ENCODE results near the gene UBE2O. TPM values are rescaled to one million over a fixed set of nuclear protein-coding genes. Genes with fewer than 3 reads are reported as not detected.

UBE2O gene
- polyA plus RNA-seq, 1 of the 3 experiments (the other 2 are of a cell fraction), result 25.4 TPM

DNA sequence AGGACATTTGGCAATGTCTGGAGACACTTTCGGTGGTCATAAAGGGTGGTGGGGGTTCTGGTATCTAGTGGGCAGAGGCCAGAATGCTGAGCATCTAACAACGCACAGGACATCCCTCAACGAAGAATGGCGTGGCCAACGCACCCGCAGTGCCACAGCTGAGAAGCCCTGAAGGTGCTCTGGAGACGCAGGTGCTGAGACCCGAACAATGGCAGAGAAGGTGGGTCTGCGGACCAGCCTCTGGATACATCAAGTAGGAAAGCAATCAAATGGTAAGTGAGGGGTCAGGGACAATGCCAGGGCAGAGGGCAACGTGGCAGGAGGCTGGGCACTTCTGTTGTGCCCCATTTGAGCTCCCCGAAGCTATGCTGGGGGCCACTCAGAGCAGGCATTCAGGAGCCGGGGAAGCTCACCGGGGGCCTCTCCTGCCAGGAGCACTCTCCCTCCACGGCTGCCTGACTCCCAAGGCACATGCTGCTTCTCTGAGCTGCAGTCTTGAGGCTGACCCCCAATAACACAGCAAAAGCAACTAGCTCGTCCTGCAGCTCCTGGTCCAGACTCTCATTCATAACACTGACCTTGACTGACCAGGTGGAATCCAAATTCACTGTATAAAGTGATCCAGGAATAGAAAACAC, 42.5 kb downstream of the UBE2O start:
- Histone ChIP-seq H3K27me3 (ENCODE audit: insufficient read depth) (no peaks in the 10 kb centered on the region), H3K36me3 (replicated peaks in 1 of 2; ENCODE audit: control insufficient read depth in 1 of 2, insufficient read depth in 2 of 2, low read length in 1 of 2) (peaks cover 0 to 4% of the 10 kb centered on the region in 2 experiments), H3K4me2 (no peak overlapping the region), H3K79me2 (ENCODE audit: insufficient read depth) (peaks cover 32% of the 10 kb centered on the region; the same call in 1 of the 2 replicates), H3K4me1 (ENCODE audit: control insufficient read depth in 1 of 2, insufficient read depth in 2 of 2, low read depth in 1 of 2, low read length in 1 of 2) (peaks cover 0 to 28% of the 10 kb centered on the region in 2 experiments; a peak in 2 of 4 replicates), H2AFZ (ENCODE audit: low read depth) (no peak overlapping the region), H3K4me3 (ENCODE audit: low read depth in 2 of 2, low read length in 1 of 2) (no peak overlapping the region), H4K20me1 (ENCODE audit: insufficient read depth) (peaks cover 71% of the 10 kb centered on the region), H3K9me2 (no peaks in the 10 kb centered on the region), H3K9me3 (no peaks in the 10 kb centered on the region), H3K27ac (ENCODE audit: low read depth in 2 of 2, low read length in 1 of 2) (no peak overlapping the region), H3F3A (replicated peaks; ENCODE audit: insufficient read depth) (no peaks in the 10 kb centered on the region), H3K9ac (no peak overlapping the region)
- 99% methylated on average over 15 of the region's 15 CpGs for WGBS (ENCODE audit: low lambda C conversion rate)
- POLR2A ChIA-PET, result interaction anchor here (1.0 to 1.2 kb wide), 2 partner anchors 42 to 133 kb away, joined by 3 to 4 read pairs; no protein-coding TSS in a partner anchor
- TF ChIP-seq JUND (IDR thresholded peaks at IDR 0.05) (no peak), TEAD4 (IDR thresholded peaks at IDR 0.05; ENCODE audit: borderline replicate concordance, insufficient read depth) (no peak), RXRA (IDR thresholded peaks at IDR 0.05; ENCODE audit: borderline replicate concordance, low read depth) (no peak), FOXJ3 (CRISPR knock-in tag; IDR thresholded peaks at IDR 0.05) (no peak)
- DNase-seq, result no peak
- CTCF ChIA-PET, result interaction anchor here (0.6 to 14.7 kb wide), 15 partner anchors 13 to 213 kb away, joined by 3 to 242 read pairs (median 8); partner anchors contain the start of genes RHBDF2, SPHK1 and UBE2O

DNA sequence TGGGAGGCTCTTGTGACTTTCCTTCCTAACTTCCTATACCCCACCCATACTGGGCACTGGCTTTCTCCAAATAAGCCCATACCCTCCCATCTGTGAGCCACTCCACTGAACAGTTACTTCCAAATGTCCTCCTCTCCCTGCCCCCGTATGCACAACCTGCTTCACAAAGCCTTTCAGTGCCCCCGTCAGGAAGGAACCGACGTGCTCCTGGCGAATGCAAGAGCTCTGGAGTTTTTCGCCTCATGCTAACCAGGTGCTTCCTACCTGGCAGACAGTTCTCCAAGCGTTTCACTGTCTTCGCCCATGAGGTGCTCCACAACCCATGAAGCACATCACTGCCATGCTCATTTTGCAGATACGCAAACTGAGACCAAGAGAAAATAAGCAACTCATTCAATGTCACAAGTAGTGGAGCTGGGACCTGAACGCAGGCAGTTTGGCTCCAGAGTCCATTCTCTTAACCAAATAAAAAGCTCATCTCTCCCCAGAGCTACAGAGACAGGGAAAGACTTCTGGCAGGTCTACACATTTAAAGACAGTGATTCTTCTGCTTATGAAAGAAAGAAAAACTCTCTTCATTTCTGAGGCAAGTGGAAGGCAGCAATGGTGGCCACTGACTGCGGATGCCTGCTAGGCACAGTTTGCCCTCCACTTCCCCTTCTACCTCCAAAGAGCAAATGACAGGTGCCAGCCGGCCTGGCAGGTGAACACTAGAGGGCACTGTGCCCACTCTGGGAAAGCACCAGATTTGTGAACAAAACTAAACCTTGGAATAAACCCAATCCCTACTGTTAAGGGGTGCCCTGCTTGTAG, 44.7 kb downstream of the UBE2O start:
- H3K4me1 ChIP-seq (ENCODE audit: control insufficient read depth in 1 of 2, insufficient read depth in 2 of 2, low read depth in 1 of 2, low read length in 1 of 2), result peaks cover 0 to 16% of the 10 kb centered on the region in 2 experiments; a peak in 2 of 4 replicates
- H3K27ac ChIP-seq (ENCODE audit: low read depth in 2 of 2, low read length in 1 of 2), result no peak overlapping the region
- POLR2A ChIA-PET, result interaction anchor here (0.6 kb wide), 1 partner anchor 9 kb away, joined by 3 read pairs; no protein-coding TSS in a partner anchor
- no peak overlapping the region for H3K9ac ChIP-seq
- no peaks in the 10 kb centered on the region for H3K27me3 ChIP-seq (ENCODE audit: insufficient read depth)
- no peak overlapping the region for H2AFZ ChIP-seq (ENCODE audit: low read depth)
- no peaks in the 10 kb centered on the region for H3K9me3 ChIP-seq
- peaks cover 51% of the 10 kb centered on the region for H4K20me1 ChIP-seq (ENCODE audit: insufficient read depth)
- no peaks in the 10 kb centered on the region for H3K9me2 ChIP-seq
- peaks cover 14 to 18% of the 10 kb centered on the region in 2 experiments for H3K36me3 ChIP-seq (replicated peaks in 1 of 2; ENCODE audit: control insufficient read depth in 1 of 2, insufficient read depth in 2 of 2, low read length in 1 of 2)
- no peaks in the 10 kb centered on the region for H3F3A ChIP-seq (replicated peaks; ENCODE audit: insufficient read depth)
- H3K4me3 ChIP-seq (ENCODE audit: low read depth in 2 of 2, low read length in 1 of 2), result no peak overlapping the region; a peak in 1 of 4 replicates
- H3K79me2 ChIP-seq (ENCODE audit: insufficient read depth), result peaks cover 18% of the 10 kb centered on the region; the same call in 1 of the 2 replicates
- peak; percentile 82 for DNase-seq
- CTCF ChIA-PET, result interaction anchor here (0.6 to 14.7 kb wide), 48 partner anchors 10 to 235 kb away, joined by 3 to 242 read pairs (median 4); partner anchors contain the start of genes AANAT, PRPSAP1, RHBDF2 and SPHK1
- H3K4me2 ChIP-seq, result no peak overlapping the region
- WGBS (ENCODE audit: low lambda C conversion rate), result 82% methylated on average over 12 of the region's 12 CpGs
- TF ChIP-seq RXRA (IDR thresholded peaks at IDR 0.05; ENCODE audit: borderline replicate concordance, low read depth) (no peak), GATA2 (CRISPR knock-in tag; IDR thresholded peaks at IDR 0.05) (no peak), GABPA (IDR thresholded peaks at IDR 0.05; ENCODE audit: low read depth) (no peak), TAF1 (IDR thresholded peaks at IDR 0.05; ENCODE audit: borderline replicate concordance, low read depth, low read length) (no peak), FOXM1 (IDR thresholded peaks at IDR 0.05; ENCODE audit: low read depth) (no peak), RAD21 (IDR thresholded peaks at IDR 0.05; ENCODE audit: low read length) (peak; percentile 92), NFIC (IDR thresholded peaks at IDR 0.05; ENCODE audit: borderline replicate concordance) (0 out of 2 replicates have a peak, but pooled peaks have one; percentile 20), ELF1 (IDR thresholded peaks at IDR 0.05) (no peak), MXI1 (IDR thresholded peaks at IDR 0.05; ENCODE audit: low read depth, low read length) (no peak; the same call in 1 of the 2 replicates)
- TF ChIP-seq, protein P1, sequence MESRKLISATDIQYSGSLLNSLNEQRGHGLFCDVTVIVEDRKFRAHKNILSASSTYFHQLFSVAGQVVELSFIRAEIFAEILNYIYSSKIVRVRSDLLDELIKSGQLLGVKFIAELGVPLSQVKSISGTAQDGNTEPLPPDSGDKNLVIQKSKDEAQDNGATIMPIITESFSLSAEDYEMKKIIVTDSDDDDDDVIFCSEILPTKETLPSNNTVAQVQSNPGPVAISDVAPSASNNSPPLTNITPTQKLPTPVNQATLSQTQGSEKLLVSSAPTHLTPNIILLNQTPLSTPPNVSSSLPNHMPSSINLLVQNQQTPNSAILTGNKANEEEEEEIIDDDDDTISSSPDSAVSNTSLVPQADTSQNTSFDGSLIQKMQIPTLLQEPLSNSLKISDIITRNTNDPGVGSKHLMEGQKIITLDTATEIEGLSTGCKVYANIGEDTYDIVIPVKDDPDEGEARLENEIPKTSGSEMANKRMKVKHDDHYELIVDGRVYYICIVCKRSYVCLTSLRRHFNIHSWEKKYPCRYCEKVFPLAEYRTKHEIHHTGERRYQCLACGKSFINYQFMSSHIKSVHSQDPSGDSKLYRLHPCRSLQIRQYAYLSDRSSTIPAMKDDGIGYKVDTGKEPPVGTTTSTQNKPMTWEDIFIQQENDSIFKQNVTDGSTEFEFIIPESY (IDR thresholded peaks at IDR 0.05; ENCODE audit: borderline replicate concordance, low read depth), result no peak
- TF ChIP-seq, protein P2, sequence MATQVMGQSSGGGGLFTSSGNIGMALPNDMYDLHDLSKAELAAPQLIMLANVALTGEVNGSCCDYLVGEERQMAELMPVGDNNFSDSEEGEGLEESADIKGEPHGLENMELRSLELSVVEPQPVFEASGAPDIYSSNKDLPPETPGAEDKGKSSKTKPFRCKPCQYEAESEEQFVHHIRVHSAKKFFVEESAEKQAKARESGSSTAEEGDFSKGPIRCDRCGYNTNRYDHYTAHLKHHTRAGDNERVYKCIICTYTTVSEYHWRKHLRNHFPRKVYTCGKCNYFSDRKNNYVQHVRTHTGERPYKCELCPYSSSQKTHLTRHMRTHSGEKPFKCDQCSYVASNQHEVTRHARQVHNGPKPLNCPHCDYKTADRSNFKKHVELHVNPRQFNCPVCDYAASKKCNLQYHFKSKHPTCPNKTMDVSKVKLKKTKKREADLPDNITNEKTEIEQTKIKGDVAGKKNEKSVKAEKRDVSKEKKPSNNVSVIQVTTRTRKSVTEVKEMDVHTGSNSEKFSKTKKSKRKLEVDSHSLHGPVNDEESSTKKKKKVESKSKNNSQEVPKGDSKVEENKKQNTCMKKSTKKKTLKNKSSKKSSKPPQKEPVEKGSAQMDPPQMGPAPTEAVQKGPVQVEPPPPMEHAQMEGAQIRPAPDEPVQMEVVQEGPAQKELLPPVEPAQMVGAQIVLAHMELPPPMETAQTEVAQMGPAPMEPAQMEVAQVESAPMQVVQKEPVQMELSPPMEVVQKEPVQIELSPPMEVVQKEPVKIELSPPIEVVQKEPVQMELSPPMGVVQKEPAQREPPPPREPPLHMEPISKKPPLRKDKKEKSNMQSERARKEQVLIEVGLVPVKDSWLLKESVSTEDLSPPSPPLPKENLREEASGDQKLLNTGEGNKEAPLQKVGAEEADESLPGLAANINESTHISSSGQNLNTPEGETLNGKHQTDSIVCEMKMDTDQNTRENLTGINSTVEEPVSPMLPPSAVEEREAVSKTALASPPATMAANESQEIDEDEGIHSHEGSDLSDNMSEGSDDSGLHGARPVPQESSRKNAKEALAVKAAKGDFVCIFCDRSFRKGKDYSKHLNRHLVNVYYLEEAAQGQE (IDR thresholded peaks at IDR 0.05; ENCODE audit: low read depth, low read length), result no peak
- TF ChIP-seq, protein P3, sequence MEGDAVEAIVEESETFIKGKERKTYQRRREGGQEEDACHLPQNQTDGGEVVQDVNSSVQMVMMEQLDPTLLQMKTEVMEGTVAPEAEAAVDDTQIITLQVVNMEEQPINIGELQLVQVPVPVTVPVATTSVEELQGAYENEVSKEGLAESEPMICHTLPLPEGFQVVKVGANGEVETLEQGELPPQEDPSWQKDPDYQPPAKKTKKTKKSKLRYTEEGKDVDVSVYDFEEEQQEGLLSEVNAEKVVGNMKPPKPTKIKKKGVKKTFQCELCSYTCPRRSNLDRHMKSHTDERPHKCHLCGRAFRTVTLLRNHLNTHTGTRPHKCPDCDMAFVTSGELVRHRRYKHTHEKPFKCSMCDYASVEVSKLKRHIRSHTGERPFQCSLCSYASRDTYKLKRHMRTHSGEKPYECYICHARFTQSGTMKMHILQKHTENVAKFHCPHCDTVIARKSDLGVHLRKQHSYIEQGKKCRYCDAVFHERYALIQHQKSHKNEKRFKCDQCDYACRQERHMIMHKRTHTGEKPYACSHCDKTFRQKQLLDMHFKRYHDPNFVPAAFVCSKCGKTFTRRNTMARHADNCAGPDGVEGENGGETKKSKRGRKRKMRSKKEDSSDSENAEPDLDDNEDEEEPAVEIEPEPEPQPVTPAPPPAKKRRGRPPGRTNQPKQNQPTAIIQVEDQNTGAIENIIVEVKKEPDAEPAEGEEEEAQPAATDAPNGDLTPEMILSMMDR (IDR thresholded peaks at IDR 0.05), result peak; percentile 99
- TF ChIP-seq, protein P4, sequence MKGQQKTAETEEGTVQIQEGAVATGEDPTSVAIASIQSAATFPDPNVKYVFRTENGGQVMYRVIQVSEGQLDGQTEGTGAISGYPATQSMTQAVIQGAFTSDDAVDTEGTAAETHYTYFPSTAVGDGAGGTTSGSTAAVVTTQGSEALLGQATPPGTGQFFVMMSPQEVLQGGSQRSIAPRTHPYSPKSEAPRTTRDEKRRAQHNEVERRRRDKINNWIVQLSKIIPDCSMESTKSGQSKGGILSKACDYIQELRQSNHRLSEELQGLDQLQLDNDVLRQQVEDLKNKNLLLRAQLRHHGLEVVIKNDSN (IDR thresholded peaks at IDR 0.05; ENCODE audit: borderline replicate concordance, low read depth), result no peak

Measured in SK-N-SH (cell line).